Activated CD4-positive, alpha-beta T cell treated with anti-CD3 and anti-CD28 coated beads for 36 hours (primary cell): ENCODE measurements around the gene PLA2G4F. TPM values are rescaled to one million over a fixed set of nuclear protein-coding genes. Genes with fewer than 3 reads are reported as not detected.

ENCODE experiments used
- ATAC-seq: fragments of 200-7000 bp; cut with Tn5 transposase; one replicate; pipeline ENCODE4 v1.10.0; 2021; ENCODE audit warnings: mild to moderate bottlenecking, moderate library complexity
- CTCF ChIA-PET: fragments of 350-600 bp; sonication (Branson Sonifier 250); formaldehyde crosslinking; loops from one replicate; lab custom pipeline; 2021; ENCODE audit warnings: antibody characterized with exemption; lab: Charles Lee
- POLR2A ChIA-PET: fragments of 350-600 bp; sonication (Branson Sonifier 250); formaldehyde crosslinking; loops from one replicate; lab custom pipeline; 2021; ENCODE audit warnings: antibody characterized with exemption, inconsistent platforms; lab: Charles Lee
- DNase-seq: peaks from one replicate; pipeline ENCODE4 v3.0.0-alpha.2; 2020
- H3K27ac Mint-ChIP-seq: one replicate; pipeline ENCODE4 v1.8.0; 2021; ENCODE audit warnings: mixed read lengths
- H3K27me3 Mint-ChIP-seq: one replicate; pipeline ENCODE4 v1.8.0; 2021; ENCODE audit warnings: mixed read lengths
- H3K36me3 Mint-ChIP-seq: one replicate; pipeline ENCODE4 v1.8.0; 2021; ENCODE audit warnings: low read depth, mixed read lengths
- H3K4me1 Mint-ChIP-seq: one replicate; pipeline ENCODE4 v1.8.0; 2021; ENCODE audit warnings: mixed read lengths
- H3K4me3 Mint-ChIP-seq: one replicate; pipeline ENCODE4 v1.8.0; 2021; ENCODE audit warnings: mild to moderate bottlenecking, moderate library complexity, mixed read lengths
- H3K9me3 Mint-ChIP-seq: one replicate; pipeline ENCODE4 v1.8.0; 2021; ENCODE audit warnings: low read depth, mixed read lengths
- intact Hi-C, 2 experiments: fragments of 100-400 bp; cut with DNase I in 1 of 2; cut with micrococcal nuclease in 1 of 2; formaldehyde crosslinking; loops; one replicate each; pipeline versions ENCODE4 v1.14.2 to v1.15.1; 2022 to 2024; cut with DNase I, micrococcal nuclease
- total RNA-seq, 2 experiments: library from RNA; stranded (reverse); gene quantifications; one replicate each; pipeline ENCODE4 v1.2.3, GENCODE V29; 2021

The PLA2G4F gene
- total RNA-seq, 2 experiments from 2014 or later: not detected

GRCh38 chr15:42153874-42154211, 2.6 kb downstream of the PLA2G4F start:
- CTCF ChIA-PET: interaction anchor here (0.7 to 0.8 kb wide), 3 partner anchors 11 to 231 kb away, joined by 3 to 4 read pairs (median 3); no protein-coding TSS in a partner anchor

DNA sequence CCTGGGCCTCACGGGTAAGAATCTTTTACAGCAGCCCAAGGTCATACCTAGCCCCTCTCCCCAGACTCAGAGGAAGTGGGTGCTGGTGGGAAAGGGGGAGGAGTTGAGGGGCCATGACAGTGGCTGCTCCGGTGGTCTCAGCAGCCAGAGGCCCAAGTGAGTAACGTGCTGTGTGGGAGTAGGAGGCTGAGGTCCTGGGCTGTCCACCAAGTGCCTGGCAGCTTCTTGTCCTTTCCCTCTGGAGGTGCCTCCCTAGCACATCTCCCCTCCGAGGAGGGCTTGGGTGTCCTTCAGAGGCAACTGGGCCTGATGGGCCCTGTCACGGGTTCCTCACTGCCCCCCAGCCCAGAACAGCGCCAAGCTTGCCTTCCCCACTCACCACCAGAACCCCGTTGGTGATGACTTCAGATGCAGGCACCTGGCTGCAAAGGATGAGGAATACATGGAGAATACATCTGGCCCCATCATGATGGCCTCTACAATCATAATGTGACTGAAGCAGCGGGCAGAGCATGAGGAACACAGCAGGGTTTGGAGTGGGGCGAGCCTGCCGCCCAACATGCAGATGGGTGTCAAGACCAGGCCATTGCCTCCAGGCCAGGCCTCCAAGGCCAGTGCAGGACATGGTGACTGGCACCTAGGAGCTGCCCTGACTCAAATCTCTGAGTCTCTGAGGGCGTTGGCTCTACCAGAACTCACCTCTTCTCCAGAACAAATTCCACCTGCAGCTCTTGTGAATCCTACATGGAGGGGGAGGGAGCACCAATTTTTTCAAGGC, 3.3 kb downstream of the PLA2G4F start:
- H3K36me3 Mint-ChIP-seq: no peaks in the 10 kb centered on the region
- ChIA-PET CTCF (interaction anchor here (0.8 kb wide), 2 partner anchors 12 to 232 kb away, joined by 3 to 4 read pairs; no protein-coding TSS in a partner anchor), POLR2A (no interaction called here)
- no peak overlapping the region for H3K4me3 Mint-ChIP-seq
- H3K27me3 Mint-ChIP-seq: no peaks in the 10 kb centered on the region
- H3K27ac Mint-ChIP-seq: no peak overlapping the region
- DNase-seq (no peak), ATAC-seq (no peak)
- no peaks in the 10 kb centered on the region for H3K9me3 Mint-ChIP-seq
- intact Hi-C loops: loop anchor here in 1 of 2 experiments (10.0 kb wide), 1 partner anchor 232 kb away; no protein-coding TSS in a partner anchor
- no peaks in the 10 kb centered on the region for H3K4me1 Mint-ChIP-seq

More at GRCh38 chr15:42153874-42154211, 2.6 kb downstream of the PLA2G4F start:
- Mint-ChIP-seq H3K27ac (no peak overlapping the region), H3K4me1 (no peaks in the 10 kb centered on the region), H3K4me3 (no peak overlapping the region), H3K36me3 (peaks cover 4% of the 10 kb centered on the region), H3K9me3 (no peaks in the 10 kb centered on the region), H3K27me3 (no peaks in the 10 kb centered on the region)
- DNase-seq: no peak
- POLR2A ChIA-PET: no interaction called here
- no peak for ATAC-seq
- intact Hi-C loops: loop anchor here in 1 of 2 experiments (10.0 kb wide), 1 partner anchor 231 kb away; no protein-coding TSS in a partner anchor

- Mint-ChIP-seq H3K27ac (no peak overlapping the region), H3K4me1 (no peaks in the 10 kb centered on the region), H3K4me3 (no peak overlapping the region), H3K36me3 (no peaks in the 10 kb centered on the region), H3K9me3 (no peaks in the 10 kb centered on the region), H3K27me3 (no peaks in the 10 kb centered on the region)
- ChIA-PET POLR2A (no interaction called here), CTCF (interaction anchor here (0.6 kb wide), 1 partner anchor 775 kb away, joined by 3 read pairs; no protein-coding TSS in a partner anchor)
- intact Hi-C loops: loop anchor here in 1 of 2 experiments (10.0 kb wide), 1 partner anchor 232 kb away; no protein-coding TSS in a partner anchor
- no peak for DNase-seq
- no peak for ATAC-seq
Measured at GRCh38 chr15:42152196-42152920, 4.1 kb downstream of the PLA2G4F start.

- no peak overlapping the region for H3K4me3 Mint-ChIP-seq
- ATAC-seq (no peak), DNase-seq (no peak)
- intact Hi-C loops: loop anchor here in 1 of 2 experiments (10.0 kb wide), 1 partner anchor 233 kb away; no protein-coding TSS in a partner anchor
- H3K27me3 Mint-ChIP-seq: no peaks in the 10 kb centered on the region
- H3K36me3 Mint-ChIP-seq: no peaks in the 10 kb centered on the region
- no peaks in the 10 kb centered on the region for H3K4me1 Mint-ChIP-seq
- no peaks in the 10 kb centered on the region for H3K9me3 Mint-ChIP-seq
- ChIA-PET POLR2A (no interaction called here), CTCF (interaction anchor here (0.6 kb wide), 1 partner anchor 774 kb away, joined by 3 read pairs; no protein-coding TSS in a partner anchor)
- no peak overlapping the region for H3K27ac Mint-ChIP-seq
Measured at GRCh38 chr15:42151736-42152135, 4.7 kb downstream of the PLA2G4F start.

GRCh38 chr15:42151141-42151561, 5.3 kb downstream of the PLA2G4F start:
- DNase-seq (no peak), ATAC-seq (no peak)
- no peaks in the 10 kb centered on the region for H3K9me3 Mint-ChIP-seq
- no peaks in the 10 kb centered on the region for H3K36me3 Mint-ChIP-seq
- intact Hi-C loops: loop anchor here in 1 of 2 experiments (10.0 kb wide), 1 partner anchor 234 kb away; no protein-coding TSS in a partner anchor
- no peaks in the 10 kb centered on the region for H3K27me3 Mint-ChIP-seq
- no peaks in the 10 kb centered on the region for H3K4me1 Mint-ChIP-seq
- H3K27ac Mint-ChIP-seq: no peak overlapping the region
- no peak overlapping the region for H3K4me3 Mint-ChIP-seq
- ChIA-PET CTCF (no interaction called here), POLR2A (no interaction called here)

DNA sequence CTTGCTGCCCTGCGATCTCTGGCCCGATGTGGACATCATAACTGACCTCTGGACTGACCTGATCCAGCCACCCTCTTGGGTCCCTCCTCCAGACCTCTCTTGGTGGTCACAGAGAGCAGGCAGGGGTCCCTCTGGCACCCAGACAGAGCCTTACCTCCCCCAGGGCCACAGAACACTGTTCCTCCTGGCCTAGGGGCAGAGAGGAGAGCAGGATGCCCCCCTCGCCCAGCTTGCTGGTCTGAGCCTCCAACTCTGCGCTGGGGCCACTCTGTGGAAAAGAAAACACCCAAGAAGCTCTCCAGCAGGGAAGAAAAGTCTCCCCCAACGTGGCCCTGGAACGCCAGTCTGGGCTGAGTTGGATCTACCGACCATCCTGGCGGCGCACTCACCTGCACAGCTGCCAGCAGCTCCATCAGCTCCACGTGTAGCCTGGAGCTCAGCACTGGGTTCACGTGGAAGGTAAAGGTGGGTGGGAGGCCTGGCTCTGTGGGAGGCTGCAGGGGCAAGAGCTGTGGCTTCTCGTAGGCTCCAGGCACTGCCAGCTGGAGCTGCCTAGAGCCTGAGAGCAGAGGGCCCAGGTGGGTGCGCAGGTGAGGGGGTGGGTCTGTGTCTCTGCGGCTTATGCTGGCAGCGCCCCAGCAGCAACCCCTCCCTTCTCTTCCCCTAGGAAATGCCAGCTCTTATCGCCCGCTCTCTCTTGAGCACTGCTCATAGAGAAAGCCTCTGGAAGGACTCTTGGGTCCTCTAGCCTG, 6.0 kb downstream of the PLA2G4F start:
- no peaks in the 10 kb centered on the region for H3K36me3 Mint-ChIP-seq
- ATAC-seq (no peak), DNase-seq (no peak)
- no peak overlapping the region for H3K4me3 Mint-ChIP-seq
- no peaks in the 10 kb centered on the region for H3K4me1 Mint-ChIP-seq
- ChIA-PET POLR2A (no interaction called here), CTCF (interaction anchor here (1.1 kb wide), 1 partner anchor 11 kb away, joined by 3 read pairs; no protein-coding TSS in a partner anchor)
- H3K27me3 Mint-ChIP-seq: no peaks in the 10 kb centered on the region
- H3K27ac Mint-ChIP-seq: no peak overlapping the region
- no peaks in the 10 kb centered on the region for H3K9me3 Mint-ChIP-seq
- intact Hi-C loops: loop anchor here in 1 of 2 experiments (10.0 kb wide), 1 partner anchor 234 kb away; no protein-coding TSS in a partner anchor

DNA sequence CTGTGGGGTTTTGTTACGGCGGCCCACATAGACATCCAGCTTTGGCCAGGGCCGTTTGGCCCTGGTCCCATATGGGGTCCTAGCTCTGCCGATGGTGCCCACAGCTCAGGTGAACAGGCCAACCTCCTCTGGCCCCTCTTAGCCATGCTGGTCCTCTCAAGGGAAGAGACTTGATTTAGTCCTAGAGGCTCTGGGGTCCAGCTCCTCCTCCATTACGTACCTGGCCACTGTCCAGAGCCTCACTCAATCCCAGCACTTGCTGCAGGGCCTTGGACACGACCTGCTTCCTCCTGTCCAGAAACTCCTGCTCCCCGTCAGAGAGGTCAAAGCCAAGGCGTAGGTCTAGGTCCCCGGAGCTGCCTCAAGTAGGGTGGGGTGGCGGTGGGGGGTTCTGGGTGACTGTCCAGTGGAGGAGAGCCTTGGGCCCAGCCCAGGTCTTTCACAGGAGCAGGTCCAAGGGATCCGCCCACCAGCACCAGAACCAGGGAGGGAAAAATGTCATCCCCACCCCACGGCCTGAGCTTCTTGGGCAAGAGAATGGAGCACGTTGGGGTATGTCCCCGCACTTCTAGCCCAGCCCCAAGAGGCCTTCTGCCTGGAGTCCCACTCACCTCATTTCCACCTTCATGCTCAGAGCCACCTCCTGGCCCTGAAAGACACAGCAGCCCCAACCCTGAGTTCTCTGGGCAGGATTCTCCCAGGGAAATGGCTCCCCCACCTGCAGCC, 6.8 kb downstream of the PLA2G4F start:
- POLR2A ChIA-PET: no interaction called here
- intact Hi-C loops: loop anchor here in 1 of 2 experiments (10.0 kb wide), 1 partner anchor 235 kb away; no protein-coding TSS in a partner anchor
- DNase-seq (no peak), ATAC-seq (no peak)
- Mint-ChIP-seq H3K27ac (no peak overlapping the region), H3K4me3 (no peak overlapping the region), H3K27me3 (no peaks in the 10 kb centered on the region), H3K4me1 (no peaks in the 10 kb centered on the region), H3K36me3 (no peaks in the 10 kb centered on the region), H3K9me3 (no peaks in the 10 kb centered on the region)
- CTCF ChIA-PET: interaction anchor here (0.6 to 1.4 kb wide), 5 partner anchors 10 to 161 kb away, joined by 3 to 5 read pairs (median 3); no protein-coding TSS in a partner anchor

- H3K9me3 Mint-ChIP-seq: no peaks in the 10 kb centered on the region
- ChIA-PET CTCF (interaction anchor here (0.5 to 2.5 kb wide), 7 partner anchors 11 to 151 kb away, joined by 3 to 8 read pairs (median 3); no protein-coding TSS in a partner anchor), POLR2A (no interaction called here)
- no peaks in the 10 kb centered on the region for H3K27me3 Mint-ChIP-seq
- no peaks in the 10 kb centered on the region for H3K36me3 Mint-ChIP-seq
- no peak overlapping the region for H3K4me3 Mint-ChIP-seq
- H3K27ac Mint-ChIP-seq: no peak overlapping the region
- intact Hi-C loops: no loop called here
- no peaks in the 10 kb centered on the region for H3K4me1 Mint-ChIP-seq
- no peak for ATAC-seq
- no peak for DNase-seq
Measured at GRCh38 chr15:42148808-42149492, 7.5 kb downstream of the PLA2G4F start.

- H3K4me3 Mint-ChIP-seq: no peak overlapping the region
- H3K9me3 Mint-ChIP-seq: no peaks in the 10 kb centered on the region
- no peaks in the 10 kb centered on the region for H3K36me3 Mint-ChIP-seq
- CTCF ChIA-PET: interaction anchor here (2.5 kb wide), 1 partner anchor 9 kb away, joined by 8 read pairs; no protein-coding TSS in a partner anchor
- intact Hi-C loops: no loop called here
- POLR2A ChIA-PET: no interaction called here
- DNase-seq (no peak), ATAC-seq (no peak)
- H3K27ac Mint-ChIP-seq: no peak overlapping the region
- H3K4me1 Mint-ChIP-seq: no peaks in the 10 kb centered on the region
- H3K27me3 Mint-ChIP-seq: no peaks in the 10 kb centered on the region
Measured at GRCh38 chr15:42147431-42147735, 9.1 kb downstream of the PLA2G4F start.
